ENCODE measurements around the gene ASTN2.

DNA sequence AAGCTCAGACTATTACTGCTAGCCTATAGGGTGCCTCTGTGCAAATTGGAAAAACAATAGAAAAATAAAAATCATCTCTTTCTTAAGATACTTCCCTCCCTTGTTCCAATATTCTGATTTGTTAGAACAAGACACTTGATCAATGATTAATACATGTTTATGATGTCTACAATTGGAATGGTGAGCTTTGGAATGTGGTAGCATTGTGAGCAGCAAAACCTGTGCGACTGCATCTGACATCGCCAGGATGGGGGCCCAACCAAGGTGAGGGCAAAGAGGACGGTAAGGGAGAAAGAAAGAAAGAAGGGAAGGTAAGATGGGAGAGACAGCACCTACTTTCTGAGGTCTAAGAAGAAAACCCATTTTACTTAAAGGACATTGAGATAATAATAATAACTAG is 910.8 kb downstream of the ASTN2 start:
- TF ChIP-seq, protein P1, sequence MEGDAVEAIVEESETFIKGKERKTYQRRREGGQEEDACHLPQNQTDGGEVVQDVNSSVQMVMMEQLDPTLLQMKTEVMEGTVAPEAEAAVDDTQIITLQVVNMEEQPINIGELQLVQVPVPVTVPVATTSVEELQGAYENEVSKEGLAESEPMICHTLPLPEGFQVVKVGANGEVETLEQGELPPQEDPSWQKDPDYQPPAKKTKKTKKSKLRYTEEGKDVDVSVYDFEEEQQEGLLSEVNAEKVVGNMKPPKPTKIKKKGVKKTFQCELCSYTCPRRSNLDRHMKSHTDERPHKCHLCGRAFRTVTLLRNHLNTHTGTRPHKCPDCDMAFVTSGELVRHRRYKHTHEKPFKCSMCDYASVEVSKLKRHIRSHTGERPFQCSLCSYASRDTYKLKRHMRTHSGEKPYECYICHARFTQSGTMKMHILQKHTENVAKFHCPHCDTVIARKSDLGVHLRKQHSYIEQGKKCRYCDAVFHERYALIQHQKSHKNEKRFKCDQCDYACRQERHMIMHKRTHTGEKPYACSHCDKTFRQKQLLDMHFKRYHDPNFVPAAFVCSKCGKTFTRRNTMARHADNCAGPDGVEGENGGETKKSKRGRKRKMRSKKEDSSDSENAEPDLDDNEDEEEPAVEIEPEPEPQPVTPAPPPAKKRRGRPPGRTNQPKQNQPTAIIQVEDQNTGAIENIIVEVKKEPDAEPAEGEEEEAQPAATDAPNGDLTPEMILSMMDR (IDR thresholded peaks at IDR 0.05): no peak
- TF ChIP-seq POLR2AphosphoS5 (IDR thresholded peaks at IDR 0.05): no peak
- no peak for TF ChIP-seq POLR2A (IDR thresholded peaks at IDR 0.05)

Data from transverse colon (tissue), 4 donors.